RPMI7951 (cell line): Measurements from ENCODE around the gene PRPF6. TPM values are rescaled to one million over a fixed set of nuclear protein-coding genes. Genes with fewer than 3 reads are reported as not detected.

Experiments used
- DNase-seq: peaks from one replicate; pipeline ENCODE4 v3.0.0-alpha.2; 2012; ENCODE audit warnings: low read depth
- total RNA-seq: library from RNA; depleted of rRNA; stranded (reverse); fragments of >200 nt; shearing (Covaris generic); gene quantifications from 2 replicates; pipeline ENCODE4 v1.2.3, GENCODE V29; 2014

Gene PRPF6
- total RNA-seq, 1 experiment from 2014 or later = 68.4 TPM

DNA sequence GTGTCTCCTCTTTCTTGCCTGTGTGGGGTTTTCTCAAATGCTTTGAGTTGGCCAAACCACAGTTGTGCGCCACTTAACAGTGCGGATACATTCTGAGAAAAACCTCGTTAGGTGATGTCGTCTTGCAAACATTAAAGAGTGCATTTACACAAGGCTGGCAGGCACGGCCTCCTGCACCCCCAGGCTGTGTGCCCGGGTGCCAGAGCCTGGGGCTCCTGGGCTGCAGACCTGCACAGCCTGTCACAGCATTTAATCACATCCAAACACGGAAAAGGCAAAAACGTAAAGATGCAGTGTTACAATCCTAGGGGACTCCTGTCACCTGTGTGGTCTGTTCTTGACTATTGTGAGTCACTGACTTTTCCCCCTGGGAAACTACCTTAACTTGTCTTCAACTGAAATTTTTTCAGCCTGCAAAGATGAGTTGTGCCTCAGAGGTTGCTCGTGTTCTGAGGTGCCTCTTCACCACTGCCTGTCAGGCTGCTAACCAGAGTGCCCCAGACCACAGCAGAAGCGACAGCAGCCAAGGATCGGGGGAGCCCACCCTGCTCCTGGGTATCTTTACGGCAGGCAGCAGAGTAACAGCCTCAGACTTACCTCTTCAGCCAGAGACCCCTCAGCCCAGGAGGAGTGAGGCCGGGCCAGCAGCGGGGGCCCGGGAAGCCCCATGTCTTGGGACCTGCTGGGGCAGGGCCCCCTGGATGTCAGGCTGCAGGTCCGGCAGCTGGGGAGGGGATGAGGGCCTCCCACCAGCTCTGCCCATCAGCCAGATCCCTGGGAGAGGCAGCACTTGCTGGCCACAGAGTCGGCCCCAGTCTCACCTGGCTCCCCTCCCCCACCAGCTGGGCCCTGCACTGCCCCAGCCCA is 54.4 kb downstream of the PRPF6 start:
- DNase-seq = no peak

DNA sequence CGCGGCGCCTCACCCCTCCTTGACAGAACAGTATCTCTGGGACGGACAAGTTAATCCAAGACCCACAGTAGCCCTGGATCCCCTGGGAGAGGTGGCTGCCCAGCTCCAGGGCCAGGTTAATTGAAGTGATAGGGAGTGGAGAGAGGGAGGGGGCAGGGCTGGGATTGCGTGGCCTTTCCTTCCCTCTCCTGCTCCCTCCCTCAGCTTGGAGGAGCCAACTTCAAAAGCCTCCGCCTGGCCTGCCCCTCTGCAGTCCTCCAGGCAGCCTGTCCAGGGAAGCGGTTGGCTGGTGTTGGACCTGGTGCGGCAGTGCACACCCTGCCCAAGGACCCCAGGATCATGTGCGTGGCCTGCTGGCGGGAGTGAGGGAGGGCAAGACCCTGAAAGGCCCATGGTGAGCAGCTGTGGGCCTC is 55.0 kb downstream of the PRPF6 start, which contains the start of gene C20orf204:
TSS of gene C20orf204 (plus strand) at position 250 of the 413 bp plus-strand sequence. CDS start at position 392, 142 bp downstream.
- no peak for DNase-seq

GRCh38 chr20:64036346-64037198 is 55.6 kb downstream of the PRPF6 start:
- no peak for DNase-seq

DNA sequence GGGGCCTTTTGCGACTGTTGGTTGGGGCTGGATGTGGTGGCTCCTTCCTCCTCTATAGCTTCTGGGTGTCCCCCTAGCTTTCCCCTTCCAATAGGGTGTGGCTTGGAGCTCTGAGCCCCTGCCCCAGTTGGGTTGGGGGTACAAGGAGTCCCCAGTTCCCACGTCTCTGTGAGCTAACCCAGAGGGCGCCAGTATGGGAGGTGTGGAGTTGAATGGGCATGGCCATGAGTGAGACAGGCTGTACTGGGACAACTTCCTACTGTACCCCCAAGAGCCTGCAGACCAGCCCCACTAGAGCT is 56.2 kb downstream of the PRPF6 start:
- no peak for DNase-seq

GRCh38 chr20:64037498-64038213 is 56.7 kb downstream of the PRPF6 start:
- DNase-seq = no peak

DNA sequence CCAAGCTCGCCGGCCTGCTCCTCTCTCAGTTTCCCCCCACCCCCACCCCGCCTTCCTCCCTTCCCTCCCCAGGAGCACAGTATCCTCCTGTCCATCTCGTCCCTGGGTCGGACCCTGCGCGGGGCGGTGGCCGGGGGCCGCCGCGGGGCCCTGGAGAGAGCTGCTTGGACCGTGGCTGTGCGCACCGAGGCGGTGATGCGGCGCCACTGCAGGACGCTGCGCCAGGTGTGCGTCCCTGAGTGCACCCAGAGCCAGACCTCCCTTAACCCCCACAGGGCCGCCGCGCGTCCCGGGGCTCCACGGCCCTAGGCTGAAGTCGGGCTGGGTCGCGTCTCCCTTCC is 57.3 kb downstream of the PRPF6 start:
- DNase-seq = no peak

DNA sequence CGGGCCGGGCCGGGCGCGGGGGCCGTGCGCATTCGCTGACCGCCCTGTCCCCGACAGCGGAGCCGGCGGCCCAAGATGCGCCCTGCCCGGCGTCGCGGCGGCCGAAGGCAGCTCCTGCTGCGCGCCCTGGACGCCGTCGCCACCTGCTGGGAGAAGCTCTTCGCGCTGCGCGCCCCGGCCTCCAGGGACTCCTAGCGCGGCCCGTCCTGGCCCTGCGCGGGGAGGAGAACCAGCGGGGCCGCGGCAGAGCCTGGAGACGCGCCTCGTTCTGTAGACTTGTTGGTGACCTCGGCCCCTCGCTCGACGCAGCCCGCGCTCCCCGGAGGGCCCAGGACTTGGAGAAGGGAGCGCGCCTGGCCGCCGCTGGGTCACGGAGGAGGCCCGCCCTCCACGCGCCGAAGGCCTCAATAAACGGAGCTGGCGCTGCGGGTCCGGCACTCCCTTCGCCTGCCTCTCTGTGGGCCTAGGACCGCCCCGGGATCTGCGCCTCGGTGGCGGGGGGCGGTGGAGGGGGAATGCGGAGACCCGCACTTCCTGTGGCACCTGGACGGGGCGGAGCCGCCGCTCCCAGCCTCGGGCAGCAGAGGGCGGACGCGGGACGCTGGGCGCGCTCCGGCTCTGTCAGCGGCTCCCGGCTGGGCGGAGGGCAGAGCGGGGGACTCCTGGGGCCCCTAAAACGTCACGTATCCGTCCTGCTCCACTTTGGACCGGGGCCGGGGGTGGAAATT is 57.8 kb downstream of the PRPF6 start:
- DNase-seq = peak; percentile 75

GRCh38 chr20:64039293-64040160 is 58.6 kb downstream of the PRPF6 start:
- DNase-seq = no peak

- no peak for DNase-seq
Measured at GRCh38 chr20:64040231-64041039, 59.5 kb downstream of the PRPF6 start.

DNA sequence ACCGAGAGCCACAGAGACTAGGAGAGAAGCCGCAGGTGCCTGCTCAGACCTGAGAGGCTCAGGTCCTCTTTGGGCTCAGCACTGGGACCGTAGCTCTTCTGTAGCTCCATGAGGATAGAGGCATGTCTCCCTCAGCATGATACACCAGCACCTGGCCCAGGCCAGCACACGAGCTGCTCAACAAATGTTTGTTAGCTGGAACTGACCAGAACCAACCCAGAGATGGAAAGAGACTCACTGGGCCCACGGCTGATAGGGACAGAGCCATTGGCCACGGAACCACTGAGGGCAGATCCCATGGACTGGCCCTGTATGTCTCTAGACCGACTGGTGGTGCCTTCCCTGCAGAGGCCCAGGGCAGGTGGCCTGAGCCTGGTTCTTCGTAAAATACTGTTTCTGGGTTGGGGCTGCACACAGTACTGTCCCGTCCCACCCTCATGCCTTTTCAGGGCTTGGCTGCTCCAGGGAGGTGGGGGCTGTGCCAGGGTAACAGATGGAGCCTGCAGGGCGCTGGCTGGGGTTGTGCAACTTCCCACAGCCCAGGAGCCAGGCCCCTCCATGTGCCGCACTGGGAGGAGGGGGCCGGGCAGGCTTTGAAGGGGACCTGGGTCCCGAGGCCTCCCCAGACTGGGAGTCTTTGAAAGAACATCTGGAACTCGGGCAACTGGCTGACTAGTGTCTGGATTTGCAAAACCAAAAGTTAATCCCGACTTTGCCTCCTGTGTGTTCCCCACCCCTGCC is 60.3 kb downstream of the PRPF6 start:
- DNase-seq = no peak

- no peak for DNase-seq
Measured at GRCh38 chr20:64041781-64042053, 60.8 kb downstream of the PRPF6 start.

DNA sequence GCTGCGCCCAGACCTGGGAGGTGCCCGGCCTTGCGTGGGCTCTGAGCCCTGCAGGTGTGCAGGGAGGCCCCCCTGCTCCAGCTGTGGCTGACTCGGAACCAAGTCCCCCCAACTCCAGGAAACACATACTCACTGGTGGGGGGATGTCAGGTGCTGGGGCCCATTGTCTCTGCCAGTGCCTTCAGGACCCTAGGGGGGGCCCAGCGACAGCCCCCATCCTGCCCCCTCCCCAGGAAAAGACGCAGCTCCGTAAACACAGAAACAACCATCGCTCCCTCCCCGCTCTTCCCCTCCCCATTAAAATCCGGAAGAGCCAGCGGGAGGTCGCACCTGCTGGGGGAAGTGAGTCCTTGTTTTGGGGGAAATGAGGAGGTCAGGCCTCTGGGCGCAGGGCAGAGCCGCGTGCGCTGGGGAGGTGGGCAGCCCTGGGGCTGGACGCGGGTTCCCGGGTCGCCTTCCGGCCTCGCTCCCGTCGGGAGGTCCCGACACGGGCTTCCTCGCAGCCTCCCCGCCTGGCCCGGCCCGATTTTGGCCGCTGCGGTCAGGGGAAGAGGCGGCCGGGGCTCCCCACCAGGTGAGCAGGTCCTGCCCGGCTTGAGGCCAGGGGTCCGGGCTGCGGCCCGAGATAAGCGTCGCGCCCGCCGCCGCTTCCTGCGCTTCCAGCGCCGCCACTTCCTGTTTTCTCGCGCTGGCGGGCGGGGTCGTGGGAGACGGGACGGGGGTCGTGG is 61.3 kb downstream of the PRPF6 start:
- no peak for DNase-seq

- DNase-seq = no peak
Measured at GRCh38 chr20:64043768-64044167, 62.8 kb downstream of the PRPF6 start.

GRCh38 chr20:64044484-64045247 is 63.7 kb downstream of the PRPF6 start:
- DNase-seq = peak; percentile 85

- no peak for DNase-seq
Measured at GRCh38 chr20:64045346-64046011, 64.5 kb downstream of the PRPF6 start.

GRCh38 chr20:64047046-64047389 is 66.1 kb downstream of the PRPF6 start:
- no peak for DNase-seq

- DNase-seq = no peak
Measured at GRCh38 chr20:64047968-64048401, 67.1 kb downstream of the PRPF6 start.
